ENCODE data around the gene GAS2L1. TPM values are rescaled to one million over a fixed set of nuclear protein-coding genes. Genes with fewer than 3 reads are reported as not detected.

GAS2L1 gene
- not detected for polyA plus RNA-seq (2012; ENCODE audit: missing spikeins)

GRCh38 chr22:29306175-29306834, at the start of gene GAS2L1:
TSS of gene GAS2L1 (plus strand) at chr22:29306650. CDS start at chr22:29308106, 1,456 bp downstream.
- FAIRE-seq (peak; percentile 33), DNase-seq (ENCODE audit: insufficient read length) (peak; percentile 71)
- TF ChIP-seq POLR2A (IDR thresholded peaks at IDR 0.05; ENCODE audit: low read depth, low read length): no peak
- no peak for TF ChIP-seq TAF1 (IDR thresholded peaks at IDR 0.05; ENCODE audit: borderline replicate concordance, low read depth, low read length)
- TF ChIP-seq POLR2AphosphoS5 (IDR thresholded peaks at IDR 0.05; ENCODE audit: low read depth, low read length): no peak

- FAIRE-seq: no peak
- no peak for TF ChIP-seq POLR2AphosphoS5 (IDR thresholded peaks at IDR 0.05; ENCODE audit: low read depth, low read length)
- TF ChIP-seq POLR2A (IDR thresholded peaks at IDR 0.05; ENCODE audit: low read depth, low read length): no peak
- TF ChIP-seq TAF1 (IDR thresholded peaks at IDR 0.05; ENCODE audit: borderline replicate concordance, low read depth, low read length): no peak
Measured at GRCh38 chr22:29257751-29258181, 48.7 kb upstream of the GAS2L1 start.

GRCh38 chr22:29258407-29259252, 47.8 kb upstream of the GAS2L1 start:
- no peak for FAIRE-seq
- DNase-seq (ENCODE audit: insufficient read length): no peak
- TF ChIP-seq POLR2A (IDR thresholded peaks at IDR 0.05; ENCODE audit: low read depth, low read length) (no peak; the same call in 1 of the 2 replicates), POLR2AphosphoS5 (IDR thresholded peaks at IDR 0.05; ENCODE audit: low read depth, low read length) (no peak), TAF1 (IDR thresholded peaks at IDR 0.05; ENCODE audit: borderline replicate concordance, low read depth, low read length) (no peak)

More at GRCh38 chr22:29257751-29258181, 48.7 kb upstream of the GAS2L1 start:
- DNase-seq (ENCODE audit: insufficient read length): no peak

- TF ChIP-seq TAF1 (IDR thresholded peaks at IDR 0.05; ENCODE audit: borderline replicate concordance, low read depth, low read length): no peak
- TF ChIP-seq POLR2AphosphoS5 (IDR thresholded peaks at IDR 0.05; ENCODE audit: low read depth, low read length): no peak
- no peak for TF ChIP-seq POLR2A (IDR thresholded peaks at IDR 0.05; ENCODE audit: low read depth, low read length)
- no peak for DNase-seq (ENCODE audit: insufficient read length)
- no peak for FAIRE-seq
Measured at GRCh38 chr22:29259253-29259899, 47.1 kb upstream of the GAS2L1 start.

GRCh38 chr22:29260031-29260560, 46.4 kb upstream of the GAS2L1 start:
- DNase-seq (ENCODE audit: insufficient read length) (no peak), FAIRE-seq (no peak)
- TF ChIP-seq POLR2AphosphoS5 (IDR thresholded peaks at IDR 0.05; ENCODE audit: low read depth, low read length): no peak
- TF ChIP-seq POLR2A (IDR thresholded peaks at IDR 0.05; ENCODE audit: low read depth, low read length): no peak
- no peak for TF ChIP-seq TAF1 (IDR thresholded peaks at IDR 0.05; ENCODE audit: borderline replicate concordance, low read depth, low read length)

GRCh38 chr22:29260601-29261315, 45.7 kb upstream of the GAS2L1 start:
- DNase-seq (ENCODE audit: insufficient read length) (no peak), FAIRE-seq (no peak)
- TF ChIP-seq POLR2A (IDR thresholded peaks at IDR 0.05; ENCODE audit: low read depth, low read length): no peak
- TF ChIP-seq TAF1 (IDR thresholded peaks at IDR 0.05; ENCODE audit: borderline replicate concordance, low read depth, low read length): no peak
- TF ChIP-seq POLR2AphosphoS5 (IDR thresholded peaks at IDR 0.05; ENCODE audit: low read depth, low read length): peak; percentile 36; the same call in 1 of the 2 replicates

- DNase-seq (ENCODE audit: insufficient read length): no peak
- no peak for FAIRE-seq
- TF ChIP-seq POLR2AphosphoS5 (IDR thresholded peaks at IDR 0.05; ENCODE audit: low read depth, low read length) (no peak), TAF1 (IDR thresholded peaks at IDR 0.05; ENCODE audit: borderline replicate concordance, low read depth, low read length) (no peak), POLR2A (IDR thresholded peaks at IDR 0.05; ENCODE audit: low read depth, low read length) (no peak; the same call in 1 of the 2 replicates)
Measured at GRCh38 chr22:29263791-29264276, 42.6 kb upstream of the GAS2L1 start.

- TF ChIP-seq TAF1 (IDR thresholded peaks at IDR 0.05; ENCODE audit: borderline replicate concordance, low read depth, low read length): no peak
- no peak for TF ChIP-seq POLR2A (IDR thresholded peaks at IDR 0.05; ENCODE audit: low read depth, low read length)
- no peak for TF ChIP-seq POLR2AphosphoS5 (IDR thresholded peaks at IDR 0.05; ENCODE audit: low read depth, low read length)
- DNase-seq (ENCODE audit: insufficient read length) (no peak), FAIRE-seq (no peak)
Measured at GRCh38 chr22:29265305-29265704, 41.1 kb upstream of the GAS2L1 start.

GRCh38 chr22:29265929-29266328, 40.5 kb upstream of the GAS2L1 start:
- TF ChIP-seq POLR2A (IDR thresholded peaks at IDR 0.05; ENCODE audit: low read depth, low read length) (0 out of 2 replicates have a peak, but pooled peaks have one; percentile 17), POLR2AphosphoS5 (IDR thresholded peaks at IDR 0.05; ENCODE audit: low read depth, low read length) (no peak; the same call in 1 of the 2 replicates)
- DNase-seq (ENCODE audit: insufficient read length): no peak
- no peak for FAIRE-seq

Measured in GM12892 (cell line).